C4-2B (cell line): ENCODE data around the gene MRPL33.

ENCODE experiments used
- ZFX ChIP-seq: fragments of 450-650 bp; IDR thresholded peaks from 2 replicates; pipeline ENCODE4 v1.6.1; 2017
- TF ChIP-seq, protein P1 (sequence below): fragments of 450-650 bp; conservative IDR thresholded peaks from 2 replicates; pipeline ENCODE4 v1.5.1; 2017; ENCODE audit warnings: mild to moderate bottlenecking

DNA sequence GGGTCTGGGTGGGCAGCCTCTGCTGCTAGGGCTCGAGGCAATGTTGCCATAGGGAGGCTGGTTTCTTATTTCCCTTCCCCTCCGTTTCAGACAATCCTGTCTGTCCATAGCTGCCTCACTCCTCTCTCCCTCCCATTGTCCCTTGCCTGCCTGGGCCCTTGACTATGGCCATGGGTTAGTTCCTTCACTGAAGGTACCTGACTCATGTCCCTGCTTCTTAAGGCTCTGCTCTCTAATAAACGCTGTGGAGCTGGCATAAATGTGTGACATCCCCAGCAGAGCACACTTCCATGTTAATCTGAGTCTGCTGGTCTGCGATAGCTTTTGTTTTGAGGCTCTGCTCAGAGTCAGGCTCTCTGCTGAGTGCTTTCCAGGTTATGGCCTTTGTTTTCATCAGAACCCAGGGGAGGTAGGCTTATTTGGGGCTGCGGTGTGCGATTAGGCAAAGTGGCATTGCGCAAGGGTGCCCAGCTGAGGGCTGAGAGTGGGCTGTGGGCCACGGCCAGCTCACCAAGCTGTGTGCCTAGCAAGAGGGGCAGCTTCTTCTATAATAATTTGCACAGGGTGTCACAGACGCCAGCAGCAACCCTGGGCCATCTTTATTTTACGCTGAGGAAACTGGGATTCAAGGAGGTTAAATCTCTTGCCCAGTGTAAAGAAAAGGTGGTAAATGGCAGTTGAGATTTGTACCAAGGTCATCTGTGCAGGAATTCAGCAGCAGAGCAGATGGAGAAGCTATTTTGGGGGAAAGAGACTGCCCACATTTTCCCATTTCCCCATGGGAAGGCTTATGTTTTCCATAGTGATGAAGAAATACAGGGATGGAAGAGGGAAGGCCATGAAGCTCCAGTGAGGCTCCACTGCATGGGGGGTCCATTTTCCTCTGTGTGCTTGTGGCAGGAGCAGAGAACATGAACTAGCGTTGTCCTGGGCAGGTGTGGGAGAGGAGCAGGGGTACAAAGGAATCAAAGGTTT, 25.6 kb downstream of the MRPL33 start:
- TF ChIP-seq, protein P1, sequence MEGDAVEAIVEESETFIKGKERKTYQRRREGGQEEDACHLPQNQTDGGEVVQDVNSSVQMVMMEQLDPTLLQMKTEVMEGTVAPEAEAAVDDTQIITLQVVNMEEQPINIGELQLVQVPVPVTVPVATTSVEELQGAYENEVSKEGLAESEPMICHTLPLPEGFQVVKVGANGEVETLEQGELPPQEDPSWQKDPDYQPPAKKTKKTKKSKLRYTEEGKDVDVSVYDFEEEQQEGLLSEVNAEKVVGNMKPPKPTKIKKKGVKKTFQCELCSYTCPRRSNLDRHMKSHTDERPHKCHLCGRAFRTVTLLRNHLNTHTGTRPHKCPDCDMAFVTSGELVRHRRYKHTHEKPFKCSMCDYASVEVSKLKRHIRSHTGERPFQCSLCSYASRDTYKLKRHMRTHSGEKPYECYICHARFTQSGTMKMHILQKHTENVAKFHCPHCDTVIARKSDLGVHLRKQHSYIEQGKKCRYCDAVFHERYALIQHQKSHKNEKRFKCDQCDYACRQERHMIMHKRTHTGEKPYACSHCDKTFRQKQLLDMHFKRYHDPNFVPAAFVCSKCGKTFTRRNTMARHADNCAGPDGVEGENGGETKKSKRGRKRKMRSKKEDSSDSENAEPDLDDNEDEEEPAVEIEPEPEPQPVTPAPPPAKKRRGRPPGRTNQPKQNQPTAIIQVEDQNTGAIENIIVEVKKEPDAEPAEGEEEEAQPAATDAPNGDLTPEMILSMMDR = no peak
- no peak for TF ChIP-seq ZFX
